A549 (cell line): Measurements from ENCODE around the gene ATN1. TPM values are rescaled to one million over a fixed set of nuclear protein-coding genes. Genes with fewer than 3 reads are reported as not detected.
A peak's percentile ranks its signal among the peaks of the same experiment; 100 is the strongest.
"Not testable (repeated sequence)": the region's sequence is repeated elsewhere in the genome, so short reads cannot be mapped to it uniquely, and the experiment has no call there.

Source experiments
- ATAC-seq, 2 experiments: fragments of 200-7000 bp in 1 of 2; fragments of >200 bp in 1 of 2; cut with Nextera tagmentation in 1 of 2; cut with Tn5 transposase in 1 of 2; 3 replicates each; pipeline versions ENCODE4 v1.8.0 to v1.9.1; 2018 to 2020; ENCODE audit warnings: mild to moderate bottlenecking in 1 of 2, moderate library complexity in 1 of 2
- CTCF ChIA-PET: fragments of 300-600 bp; sonication (Branson Sonifier 250); formaldehyde crosslinking; extraction: SDS; loops from one replicate; lab custom pipeline; 2021; ENCODE audit warnings: antibody characterized with exemption, inconsistent platforms; lab: Yijun Ruan, JAX
- POLR2A ChIA-PET: fragments of 350-600 bp; formaldehyde crosslinking; extraction: SDS; loops from one replicate; lab custom pipeline; 2021; ENCODE audit warnings: antibody characterized with exemption, inconsistent platforms; lab: Yijun Ruan, JAX
- DNase-seq, 2 experiments: peaks; one replicate each; pipeline versions ENCODE4 v3.0.0 to v3.0.0-alpha.2; 2011 to 2016; ENCODE audit warnings: low read depth in 1 of 2, low spot score in 1 of 2
- FAIRE-seq: peaks from 2 replicates; lab custom pipeline; 2011; peaks lifted over from hg19 to GRCh38; lab: Jason Lieb, UNC
- H3K27ac ChIP-seq, 2 experiments: fragments of >200 bp; sonication (Bioruptor Twin); formaldehyde crosslinking; 3 replicates each; pipeline ENCODE4 v1.5.1; 2016 to 2017
- H3K4me1 ChIP-seq: fragments of >200 bp; sonication (Bioruptor Twin); formaldehyde crosslinking; 3 replicates; pipeline ENCODE4 v1.6.1; 2016
- H3K4me2 ChIP-seq: fragments of >200 bp; sonication (Bioruptor Twin); formaldehyde crosslinking; 3 replicates; pipeline ENCODE4 v1.6.1; 2016
- H3K4me3 ChIP-seq: fragments of >200 bp; sonication (Bioruptor Twin); formaldehyde crosslinking; 3 replicates; pipeline ENCODE4 v1.5.1; 2016
- H3K9me3 ChIP-seq: fragments of >200 bp; sonication (Bioruptor Twin); formaldehyde crosslinking; 3 replicates; pipeline ENCODE4 v1.6.1; 2016
- BHLHE40 ChIP-seq: IDR thresholded peaks from 2 replicates; pipeline ENCODE4 v1.6.1; 2012; ENCODE audit warnings: low read depth, low read length, inconsistent platforms
- CEBPB ChIP-seq, 2 experiments: fragments of >200 bp in 1 of 2; sonication (Bioruptor Twin) in 1 of 2; formaldehyde crosslinking in 1 of 2; IDR thresholded peaks; 2 replicates each; pipeline ENCODE4 v1.6.1; 2012 to 2016
- CHD2 ChIP-seq: fragments of 150-350 bp; IDR thresholded peaks from 2 replicates; pipeline ENCODE4 v1.6.1; 2014; ENCODE audit warnings: low read length; ENCODE audit not compliant: partially characterized antibody
- EHMT2 ChIP-seq: fragments of 200-600 bp; sonication (generic); IDR thresholded peaks from 2 replicates; pipeline ENCODE4 v1.6.1; 2016; ENCODE audit warnings: antibody characterized with exemption, low read depth, mild to moderate bottlenecking, moderate library complexity
- FOSL2 ChIP-seq, 2 experiments: fragments of 450-650 bp in 1 of 2; fragments of >200 bp in 1 of 2; sonication (Bioruptor Twin) in 1 of 2; formaldehyde crosslinking; IDR thresholded peaks; 2 replicates each; pipeline versions ENCODE4 v1.5.0 to v1.6.1; 2016 to 2020; ENCODE audit warnings: mild to moderate bottlenecking in 1 of 2, moderate library complexity in 1 of 2
- HMGXB4 ChIP-seq: fragments of 250-450 bp; sonication (Bioruptor Pico); IDR thresholded peaks from 2 replicates; pipeline ENCODE4 v1.5.0; 2021; ENCODE audit warnings: mild to moderate bottlenecking, moderate library complexity, borderline replicate concordance
- JUN ChIP-seq, 2 experiments: fragments of >200 bp; sonication (Bioruptor Twin); formaldehyde crosslinking; IDR thresholded peaks; 2 replicates in 1 of 2; 3 replicates in 1 of 2; pipeline ENCODE4 v1.6.1; 2016 to 2017
- JUNB ChIP-seq: fragments of >200 bp; sonication (Bioruptor Twin); formaldehyde crosslinking; IDR thresholded peaks from 2 replicates; pipeline ENCODE4 v1.6.1; 2016
- MAFK ChIP-seq: fragments of 450-650 bp; IDR thresholded peaks from 2 replicates; pipeline ENCODE4 v1.6.1; 2014; ENCODE audit not compliant: partially characterized antibody
- NFE2L2 ChIP-seq: fragments of 150-350 bp; conservative IDR thresholded peaks from 2 replicates; pipeline ENCODE4 v1.6.1; 2014; ENCODE audit warnings: low read length
- RARB ChIP-seq: fragments of 250-450 bp; sonication (Bioruptor Pico); IDR thresholded peaks from 2 replicates; pipeline ENCODE4 v1.8.0; 2021; ENCODE audit warnings: mild to moderate bottlenecking, moderate library complexity
- RNF2 ChIP-seq: fragments of 200-600 bp; sonication (generic); IDR thresholded peaks from 2 replicates; pipeline ENCODE4 v1.6.1; 2016; ENCODE audit warnings: low read depth, mild to moderate bottlenecking, antibody characterized with exemption, moderate library complexity, borderline replicate concordance
- TP53 ChIP-seq: fragments of 250-450 bp; sonication (Bioruptor Pico); IDR thresholded peaks from 2 replicates; pipeline ENCODE4 v1.5.0; 2021; ENCODE audit warnings: mild to moderate bottlenecking, moderate library complexity
- USF2 ChIP-seq: fragments of 450-650 bp; IDR thresholded peaks from 2 replicates; pipeline ENCODE4 v1.6.1; 2014; ENCODE audit warnings: antibody characterized with exemption
- WGBS: methylation state at CpG from one replicate; pipeline ENCODE4 v1.1.6; 2017; ENCODE audit errors: missing lambda C conversion rate; 5-methylcytosine and 5-hydroxymethylcytosine counted together
- polyA plus RNA-seq, 4 experiments: library from polyadenylated mRNA; depleted of rRNA in 3 of 4; stranded (reverse); fragments of >200 nt; fragmentation: RNase III in 1 of 4; extraction: RNeasy Plus Mini Kit Qiagen cat#74134 plus additional on column Dnase treatment in 1 of 4; gene quantifications; 2 replicates in 3 of 4; 3 replicates in 1 of 4; pipeline ENCODE4 v1.2.3, GENCODE V29; 2011 to 2017
- TF ChIP-seq, protein P1 (sequence below): fragments of 150-350 bp; IDR thresholded peaks from 2 replicates; pipeline ENCODE4 v1.6.1; 2014; ENCODE audit warnings: low read depth, mild to moderate bottlenecking, low read length

The ATN1 gene
- polyA plus RNA-seq, 2 of the 4 experiments (the other 2 are of a cell fraction) = 11.3 to 51.6 TPM

GRCh38 chr12:6887460-6887859, 40.3 kb upstream of the ATN1 start:
- Histone ChIP-seq H3K4me1 (peaks cover 56% of the 10 kb centered on the region), H3K9me3 (no peaks in the 10 kb centered on the region), H3K4me3 (no peak overlapping the region), H3K27ac (peak overlapping the region; percentile 91 to 94), H3K4me2 (peak overlapping the region; percentile 56)
- ATAC-seq (no peak), DNase-seq (no peak), FAIRE-seq (no peak)
- TF ChIP-seq CEBPB (IDR thresholded peaks at IDR 0.05) = 0 out of 4 replicates have a peak, but pooled peaks of 1 of the 2 experiments have one; percentile 30
- TF ChIP-seq NFE2L2 = no peak
- WGBS = 62% methylated on average over 8 of the region's 8 CpGs
- POLR2A ChIA-PET = interaction anchor here (0.7 kb wide), 1 partner anchor 15 kb away, joined by 3 read pairs; no protein-coding TSS in a partner anchor
- CTCF ChIA-PET = interaction anchor here (0.6 to 9.5 kb wide), 4 partner anchors 12 to 51 kb away, joined by 3 to 399 read pairs (median 4); partner anchors contain the start of genes SPSB2 and TPI1

DNA sequence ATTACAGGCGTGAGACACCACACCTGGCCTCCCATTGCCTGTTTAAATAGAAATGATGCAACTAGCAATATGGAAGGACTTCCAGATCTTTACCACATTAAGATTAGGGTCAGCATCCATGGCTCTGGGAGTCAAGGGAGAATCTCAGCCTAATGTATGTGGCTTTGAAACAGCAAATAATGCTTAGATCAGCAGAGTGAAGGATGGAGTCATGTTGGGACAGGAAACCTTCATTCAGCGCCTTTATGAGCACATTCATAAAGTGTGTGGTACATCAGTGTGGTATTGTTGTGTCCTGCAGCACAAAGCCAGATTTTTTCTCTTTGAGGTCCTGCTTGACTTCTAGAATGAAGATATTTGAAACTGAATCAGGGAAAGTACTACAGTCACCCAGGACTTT, 39.4 kb upstream of the ATN1 start:
- H3K4me3 ChIP-seq = no peak overlapping the region
- ChIA-PET CTCF (interaction anchor here (1.1 to 9.5 kb wide), 2 partner anchors 13 to 35 kb away, joined by 3 to 399 read pairs; partner anchors contain the start of genes SPSB2 and TPI1), POLR2A (no interaction called here)
- FAIRE-seq = no peak
- WGBS = 92% methylated on average over 2 of the region's 2 CpGs
- TF ChIP-seq RNF2 (no peak), MAFK (peak; percentile 91)
- no peaks in the 10 kb centered on the region for H3K9me3 ChIP-seq
- ATAC-seq = no peak
- DNase-seq = no peak
- no peak overlapping the region for H3K4me2 ChIP-seq
- H3K4me1 ChIP-seq = peaks cover 56% of the 10 kb centered on the region
- H3K27ac ChIP-seq = peak overlapping the region; percentile 91 to 94

DNA sequence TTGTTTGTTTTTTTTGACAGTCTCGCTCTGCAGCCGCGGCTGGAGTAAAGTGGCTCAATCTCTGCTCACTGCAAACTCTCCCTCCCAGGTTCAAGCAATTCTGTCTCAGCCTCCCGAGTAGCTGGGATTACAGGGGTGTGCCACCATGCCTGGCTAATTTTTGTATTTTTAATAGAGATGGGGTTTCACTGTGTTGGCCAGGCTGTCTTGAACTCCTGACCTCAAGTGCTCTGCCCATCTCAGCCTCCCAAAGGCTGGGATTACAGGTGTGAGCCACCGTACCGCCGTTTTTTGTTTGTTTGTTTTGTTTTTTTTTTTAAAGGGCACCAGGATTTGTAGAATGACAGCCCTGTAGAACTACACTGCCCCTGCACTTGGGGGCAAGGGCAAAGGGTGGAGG, 39.0 kb upstream of the ATN1 start:
- FAIRE-seq, H3K4me3 ChIP-seq, ATAC-seq, H3K4me2 ChIP-seq, DNase-seq, H3K9me3 ChIP-seq: not testable (repeated sequence)
- 58% methylated on average over 7 of the region's 7 CpGs for WGBS
- Histone ChIP-seq H3K4me1 (peaks cover 56% of the 10 kb centered on the region), H3K27ac (peak overlapping the region; percentile 91 to 94)
- ChIA-PET POLR2A (interaction anchor here (1.0 kb wide), 1 partner anchor 16 kb away, joined by 4 read pairs; the partner anchor contains the start of gene SPSB2), CTCF (interaction anchor here (9.5 kb wide), 1 partner anchor 13 kb away, joined by 399 read pairs; the partner anchor contains the start of genes SPSB2 and TPI1)

GRCh38 chr12:6889775-6890573, 37.8 kb upstream of the ATN1 start:
- ChIA-PET POLR2A (interaction anchor here (1.0 kb wide), 1 partner anchor 17 kb away, joined by 4 read pairs; the partner anchor contains the start of gene SPSB2), CTCF (interaction anchor here (0.7 to 9.5 kb wide), 4 partner anchors 14 to 153 kb away, joined by 3 to 399 read pairs (median 50); partner anchors contain the start of genes CDCA3, LRRC23, SPSB2 and TPI1)
- TF ChIP-seq RARB (CRISPR knock-in tag) = 0 out of 2 replicates have a peak, but pooled peaks have one; percentile 3
- peaks cover 49% of the 10 kb centered on the region for H3K4me1 ChIP-seq
- not testable (repeated sequence) for H3K4me3 ChIP-seq, H3K9me3 ChIP-seq, ATAC-seq, FAIRE-seq, DNase-seq
- WGBS = 92% methylated on average over 21 of the region's 21 CpGs
- H3K4me2 ChIP-seq = peak overlapping the region; percentile 70
- H3K27ac ChIP-seq = peak overlapping the region; percentile 94 to 98

DNA sequence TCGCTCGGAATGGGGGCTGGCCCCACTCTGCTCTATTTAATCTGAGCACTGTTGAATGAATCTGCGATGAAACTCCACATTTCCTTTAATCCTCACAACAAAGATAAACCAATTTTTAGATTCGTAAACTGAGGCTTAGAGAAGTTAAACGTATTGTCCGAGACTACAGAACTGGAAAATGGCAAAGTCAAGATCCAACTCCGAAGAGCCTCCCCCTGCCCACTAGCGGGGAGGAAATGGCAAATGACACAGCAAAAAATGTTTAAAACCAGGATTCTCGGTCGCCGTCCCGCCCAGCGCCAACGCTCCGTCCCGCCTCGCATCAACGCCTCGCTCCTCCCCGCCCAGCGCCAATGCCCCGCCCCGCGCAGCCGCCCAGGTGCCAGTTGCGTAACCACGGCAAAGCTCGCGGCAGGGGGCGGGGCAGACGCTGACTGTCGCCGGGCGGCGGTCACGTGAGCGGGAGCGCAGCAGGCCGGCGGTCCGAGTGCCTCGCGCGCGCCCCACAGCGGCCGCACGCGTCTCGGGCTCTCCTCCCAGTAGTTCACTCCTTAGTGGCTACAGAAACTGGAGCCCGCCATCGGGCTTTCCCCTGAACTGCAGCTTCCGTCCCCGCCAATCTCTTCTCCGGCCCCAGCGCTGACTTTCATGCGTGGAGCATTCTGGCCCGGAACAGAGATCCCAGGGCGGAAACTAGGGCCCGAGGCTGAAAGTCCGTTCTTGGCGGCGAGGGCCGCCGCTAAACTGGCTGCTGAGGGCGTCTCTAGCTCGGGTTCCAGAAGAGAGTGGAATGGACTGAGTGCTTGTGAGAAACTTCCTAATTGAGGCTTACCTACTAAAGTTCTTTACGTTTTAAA, 36.7 kb upstream of the ATN1 start:
- Histone ChIP-seq H3K4me3 (peak overlapping the region; percentile 40), H3K4me1 (peaks cover 38% of the 10 kb centered on the region), H3K9me3 (no peaks in the 10 kb centered on the region), H3K4me2 (peak overlapping the region; percentile 80), H3K27ac (peak overlapping the region; percentile 94 to 98)
- ChIA-PET POLR2A (interaction anchor here (0.6 to 3.0 kb wide), 15 partner anchors 9 to 167 kb away, joined by 3 to 105 read pairs (median 6); partner anchors contain the start of genes C12orf57, CDCA3, ENO2 and RNU7-1), CTCF (interaction anchor here (0.6 to 9.5 kb wide), 31 partner anchors 9 to 665 kb away, joined by 3 to 399 read pairs (median 4); partner anchors contain the start of genes CDCA3, LRRC23, MLF2 and SPSB2)
- FAIRE-seq = no peak
- peak; percentile 93 to 99 for DNase-seq
- peak; percentile 95 to 96 for ATAC-seq
- 10% methylated on average over 39 of the region's 68 CpGs for WGBS
- TF ChIP-seq FOSL2 (IDR thresholded peaks at IDR 0.05) (no peak), FOSL2 (CRISPR knock-in tag; IDR thresholded peaks at IDR 0.05) (peak; percentile 82), JUNB (no peak), JUN (IDR thresholded peaks at IDR 0.05) (peak; percentile 95 to 97), USF2 (peak; percentile 91), TP53 (peak; percentile 79; the same call in 1 of the 2 replicates), HMGXB4 (CRISPR knock-in tag) (no peak), EHMT2 (no peak), CHD2 (no peak), CEBPB (IDR thresholded peaks at IDR 0.05) (peak; percentile 97 to 99), NFE2L2 (peak; percentile 97), BHLHE40 (peak; percentile 93)
- TF ChIP-seq, protein P1, sequence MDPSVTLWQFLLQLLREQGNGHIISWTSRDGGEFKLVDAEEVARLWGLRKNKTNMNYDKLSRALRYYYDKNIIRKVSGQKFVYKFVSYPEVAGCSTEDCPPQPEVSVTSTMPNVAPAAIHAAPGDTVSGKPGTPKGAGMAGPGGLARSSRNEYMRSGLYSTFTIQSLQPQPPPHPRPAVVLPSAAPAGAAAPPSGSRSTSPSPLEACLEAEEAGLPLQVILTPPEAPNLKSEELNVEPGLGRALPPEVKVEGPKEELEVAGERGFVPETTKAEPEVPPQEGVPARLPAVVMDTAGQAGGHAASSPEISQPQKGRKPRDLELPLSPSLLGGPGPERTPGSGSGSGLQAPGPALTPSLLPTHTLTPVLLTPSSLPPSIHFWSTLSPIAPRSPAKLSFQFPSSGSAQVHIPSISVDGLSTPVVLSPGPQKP = no peak
